IMR-90 (cell line): Measurements from ENCODE around the gene ANKRD45. TPM values are rescaled to one million over a fixed set of nuclear protein-coding genes. Genes with fewer than 3 reads are reported as not detected.
"Not testable (repeated sequence)": the region's sequence is repeated elsewhere in the genome, so short reads cannot be mapped to it uniquely, and the experiment has no call there.

ENCODE experiments used
- ATAC-seq: fragments of 200-7000 bp; cut with Tn5 transposase; 2 replicates; pipeline ENCODE4 v1.9.1; 2020; ENCODE audit warnings: low read depth, mild to moderate bottlenecking, moderate library complexity
- BruUV-seq: library from RNA; stranded (reverse); fragments of 400-500 nt; replicated peaks from 2 replicates; lab custom pipeline; 2021; lab: Mats Ljungman, UMichigan
- CTCF ChIA-PET: fragments of 300-600 bp; formaldehyde crosslinking; extraction: SDS; loops from one replicate; lab custom pipeline; 2021; ENCODE audit warnings: antibody characterized with exemption; lab: Yijun Ruan, JAX
- POLR2A ChIA-PET: fragments of 300-600 bp; sonication (Branson Sonifier 250); formaldehyde crosslinking; loops from one replicate; lab custom pipeline; 2022; ENCODE audit warnings: antibody characterized with exemption; ENCODE audit not compliant: unreplicated experiment; lab: Charles Lee
- DNase-seq: peaks from one replicate; pipeline ENCODE4 v3.0.0; 2013
- H2AFZ ChIP-seq: replicated peaks from 2 replicates; pipeline ENCODE3; 2013; ENCODE audit warnings: low read length, mild to moderate bottlenecking; ENCODE audit not compliant: poor library complexity
- H2AK5ac ChIP-seq: 2 replicates; pipeline ENCODE4 v1.6.1; 2013; ENCODE audit warnings: low read depth, low read length, inconsistent platforms
- H2AK9ac ChIP-seq: replicated peaks from 2 replicates; pipeline ENCODE3; 2013; ENCODE audit warnings: mild to moderate bottlenecking, low read depth, low read length, moderate library complexity; ENCODE audit not compliant: poor library complexity
- H2BK120ac ChIP-seq: 2 replicates; pipeline ENCODE4 v1.6.1; 2013; ENCODE audit warnings: low read depth, low read length, inconsistent platforms
- H2BK15ac ChIP-seq: 3 replicates; pipeline ENCODE4 v1.6.1; 2013; ENCODE audit warnings: low read depth, low read length, inconsistent platforms
- H2BK20ac ChIP-seq: 2 replicates; pipeline ENCODE4 v1.6.1; 2013; ENCODE audit warnings: low read depth, mild to moderate bottlenecking, inconsistent platforms, low read length, moderate library complexity
- H2BK5ac ChIP-seq: 2 replicates; pipeline ENCODE4 v1.6.1; 2013; ENCODE audit warnings: mild to moderate bottlenecking, low read depth, low read length, inconsistent platforms; ENCODE audit not compliant: poor library complexity, severe bottlenecking
- H3K14ac ChIP-seq: replicated peaks from 2 replicates; pipeline ENCODE4 v1.6.1; 2013; ENCODE audit warnings: low read depth, low read length, inconsistent platforms
- H3K18ac ChIP-seq: 2 replicates; pipeline ENCODE4 v1.6.1; 2013; ENCODE audit warnings: low read depth, low read length, control low read depth
- H3K23ac ChIP-seq: 2 replicates; pipeline ENCODE4 v1.6.1; 2013; ENCODE audit warnings: low read depth, low read length, inconsistent platforms
- H3K27ac ChIP-seq: 2 replicates; pipeline ENCODE4 v1.5.1; 2013; ENCODE audit warnings: mild to moderate bottlenecking, control low read depth, low read length; ENCODE audit not compliant: insufficient read depth
- H3K27me3 ChIP-seq: 2 replicates; pipeline ENCODE4 v1.6.1; 2013; ENCODE audit warnings: low read length; ENCODE audit not compliant: control insufficient read depth, insufficient read depth
- H3K36me3 ChIP-seq: 2 replicates; pipeline ENCODE4 v1.6.1; 2013; ENCODE audit warnings: low read length, mixed read lengths; ENCODE audit not compliant: control insufficient read depth, insufficient read depth
- H3K4ac ChIP-seq: 2 replicates; pipeline ENCODE4 v1.6.1; 2013; ENCODE audit warnings: low read depth, low read length, inconsistent platforms
- H3K4me1 ChIP-seq: 2 replicates; pipeline ENCODE4 v1.6.1; 2013; ENCODE audit warnings: low read length, mixed read lengths; ENCODE audit not compliant: control insufficient read depth, insufficient read depth
- H3K4me2 ChIP-seq: 2 replicates; pipeline ENCODE4 v1.6.1; 2013; ENCODE audit warnings: low read depth, mild to moderate bottlenecking, control low read depth, low read length, moderate library complexity
- H3K4me3 ChIP-seq: 2 replicates; pipeline ENCODE4 v1.5.1; 2013; ENCODE audit warnings: low read depth, mild to moderate bottlenecking, control low read depth, low read length, moderate library complexity; ENCODE audit not compliant: insufficient read depth
- H3K56ac ChIP-seq: 2 replicates; pipeline ENCODE4 v1.6.1; 2013; ENCODE audit warnings: low read length, inconsistent platforms; ENCODE audit not compliant: insufficient read depth; ENCODE audit errors: extremely low read depth
- H3K79me1 ChIP-seq, 2 experiments: 2 replicates each; pipeline ENCODE4 v1.6.1; 2013; ENCODE audit warnings: low read length in 2 of 2, inconsistent platforms in 1 of 2, low read depth in 1 of 2
- H3K9ac ChIP-seq: 2 replicates; pipeline ENCODE4 v1.6.1; 2013; ENCODE audit warnings: low read depth, low read length, control low read depth
- H3K9me1 ChIP-seq: 2 replicates; pipeline ENCODE4 v1.6.1; 2013; ENCODE audit warnings: low read length, inconsistent platforms; ENCODE audit not compliant: insufficient read depth
- H3K9me3 ChIP-seq: 2 replicates; pipeline ENCODE4 v1.6.1; 2013; ENCODE audit warnings: low read length; ENCODE audit not compliant: control insufficient read depth, insufficient read depth
- H4K20me1 ChIP-seq: 2 replicates; pipeline ENCODE4 v1.6.1; 2013; ENCODE audit warnings: low read length, inconsistent platforms; ENCODE audit not compliant: insufficient read depth
- H4K5ac ChIP-seq: 2 replicates; pipeline ENCODE4 v1.6.1; 2013; ENCODE audit warnings: mild to moderate bottlenecking, low read depth, low read length, control low read depth
- H4K8ac ChIP-seq, 2 experiments: 2 replicates each; pipeline ENCODE4 v1.6.1; 2013; ENCODE audit warnings: low read depth in 2 of 2, low read length in 2 of 2, control low read depth in 1 of 2, inconsistent platforms in 1 of 2
- H4K91ac ChIP-seq: 2 replicates; pipeline ENCODE4 v1.6.1; 2013; ENCODE audit warnings: low read depth, low read length, inconsistent platforms; ENCODE audit not compliant: insufficient read depth
- WGBS, 2 experiments: methylation state at CpG; one replicate each; pipeline versions ENCODE4 v1.1.5 to v1.1.7; 2013; ENCODE audit warnings: missing lambda C conversion rate in 2 of 2; ENCODE audit not compliant: insufficient read length in 1 of 2; ENCODE audit errors: extremely low coverage in 2 of 2; 5-methylcytosine and 5-hydroxymethylcytosine counted together
- dilution Hi-C: fragments of 300-500 bp; cut with HindIII; formaldehyde crosslinking; loops from one replicate; pipeline ENCODE4 v1.14.3; 2018; ENCODE audit warnings: low sequenced_read_pairs; ENCODE audit not compliant: unreplicated experiment
- in situ Hi-C: fragments of 300-500 bp; cut with MboI; formaldehyde crosslinking; loops from 3 replicates; pipeline ENCODE4 v1.14.3; 2019; ENCODE audit warnings: low sequenced_read_pairs, inconsistent platforms, mixed read lengths
- intact Hi-C: fragments of 100-400 bp; cut with micrococcal nuclease; formaldehyde crosslinking; loops from 2 replicates; pipeline ENCODE4 v1.10.0; 2022
- polyA plus RNA-seq, 3 experiments: library from polyadenylated mRNA; depleted of rRNA; stranded (reverse); fragments of >200 nt; gene quantifications; 2 replicates each; pipeline ENCODE4 v1.2.3, GENCODE V29; 2012; ENCODE audit warnings: low replicate concordance in 1 of 3
- total RNA-seq: library from RNA; depleted of rRNA; stranded (reverse); fragments of >200 nt; gene quantifications from 2 replicates; pipeline ENCODE4 v1.2.3, GENCODE V29; 2012

Gene ANKRD45
- total and polyA plus RNA-seq, 2 of the 4 experiments (the other 2 are of a cell fraction), result under 0.01 TPM; not detected in 1

DNA sequence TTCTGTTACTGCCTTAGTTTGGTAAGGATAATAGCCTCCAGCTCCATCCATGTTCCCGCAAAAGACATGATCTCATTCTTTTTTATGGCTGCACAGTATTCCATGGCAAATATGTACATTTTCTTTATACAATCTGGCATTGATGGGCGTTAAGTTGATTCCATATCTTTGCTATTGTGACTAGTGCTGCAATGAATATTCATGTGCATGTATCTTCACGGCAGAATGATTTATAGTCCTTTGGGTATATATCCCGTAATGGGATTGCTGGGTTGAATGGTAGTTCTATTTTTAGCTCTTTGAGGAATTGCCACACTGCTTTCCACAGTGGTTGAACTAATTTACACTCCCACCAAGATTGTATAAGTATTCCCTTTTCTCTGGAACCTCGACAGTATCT lies 78.5 kb downstream of the ANKRD45 start:
- no CpG with 5 or more reads among the region's 5 CpGs for WGBS, 2 experiments
- H3K36me3 ChIP-seq, H2BK5ac ChIP-seq, intact Hi-C loops, H3K18ac ChIP-seq, H3K23ac ChIP-seq, H2AK5ac ChIP-seq, H2AK9ac ChIP-seq, H2BK120ac ChIP-seq, DNase-seq, H3K56ac ChIP-seq, H4K8ac ChIP-seq, H3K4me3 ChIP-seq, dilution Hi-C loops, POLR2A ChIA-PET, BruUV-seq, CTCF ChIA-PET, H3K9me3 ChIP-seq, H4K5ac ChIP-seq, H3K79me1 ChIP-seq, H3K27ac ChIP-seq, H2BK20ac ChIP-seq, H3K4ac ChIP-seq, ATAC-seq, H3K4me2 ChIP-seq, H3K9me1 ChIP-seq, H3K9ac ChIP-seq, H3K14ac ChIP-seq, H3K4me1 ChIP-seq, H3K27me3 ChIP-seq, H2BK15ac ChIP-seq, H4K91ac ChIP-seq, in situ Hi-C loops, H4K20me1 ChIP-seq, H2AFZ ChIP-seq: not testable (repeated sequence)
